Endothelial cell of coronary artery (primary cell): Measurements from ENCODE around the gene OR2L8. TPM values are rescaled to one million over a fixed set of nuclear protein-coding genes. Genes with fewer than 3 reads are reported as not detected.

Source experiments
- total RNA-seq: library from RNA; depleted of rRNA; stranded (reverse); fragments of >200 nt; gene quantifications from 2 replicates; pipeline ENCODE4 v1.2.3, GENCODE V29; 2014

Gene OR2L8
- not detected in 2 replicates for total RNA-seq

GRCh38 chr1:247948558-247948957 lies at the start of gene OR2L8:
Gene OR2L8, plus strand, starts transcription at chr1:247948858. Its CDS starts 0 bp downstream, at chr1:247948858.

GRCh38 chr1:247919952-247920351 lies 28.7 kb upstream of the OR2L8 start, which contains the start of gene OR2T8:
Gene OR2T8, plus strand, starts transcription at chr1:247920252. Its CDS starts 766 bp downstream, at chr1:247921018.

GRCh38 chr1:247924868-247925267 lies 23.8 kb upstream of the OR2L8 start, which contains the start of gene OR2AJ1:
Gene OR2AJ1, plus strand, starts transcription at chr1:247924889. Its CDS starts 8,880 bp downstream, at chr1:247933769.

GRCh38 chr1:247964933-247965332 lies 16.3 kb downstream of the OR2L8 start, which contains the start of gene OR2AK2:
Gene OR2AK2, plus strand, starts transcription at chr1:247965233. Its CDS starts 144 bp downstream, at chr1:247965377.

Other genes with a start within 250 kb of the OR2L8 start
- not detected in 2 replicates for gene OR6F1, start 232.2 kb upstream of the OR2L8 start, total RNA-seq
- gene OR14K1, start 210.2 kb upstream of the OR2L8 start, total RNA-seq, result not detected in 2 replicates
- not detected in 2 replicates for gene OR14A2, start 200.7 kb upstream of the OR2L8 start, total RNA-seq
- gene OR1C1, start 188.3 kb upstream of the OR2L8 start, total RNA-seq, result not detected in 2 replicates
- not detected in 2 replicates for gene OR14A16, start 124.7 kb upstream of the OR2L8 start, total RNA-seq
- not detected in 2 replicates for gene OR11L1, start 107.0 kb upstream of the OR2L8 start, total RNA-seq
- under 0.01 and 0.09 TPM in 2 replicates for gene TRIM58, start 91.7 kb upstream of the OR2L8 start, total RNA-seq
- not detected in 2 replicates for gene OR2W3, start 53.3 kb upstream of the OR2L8 start, total RNA-seq
- gene OR2T8, start 28.6 kb upstream of the OR2L8 start, total RNA-seq, result not detected in 2 replicates
- gene OR2AJ1, start 24.0 kb upstream of the OR2L8 start, total RNA-seq, result not detected in 2 replicates
- not detected in 2 replicates for gene OR2AK2, start 16.4 kb downstream of the OR2L8 start, total RNA-seq
- gene OR2L5, start 64.8 kb downstream of the OR2L8 start, total RNA-seq, result not detected in 2 replicates
- not detected in 2 replicates for gene OR2L2, start 81.2 kb downstream of the OR2L8 start, total RNA-seq
- not detected in 2 replicates for gene OR2L3, start 98.0 kb downstream of the OR2L8 start, total RNA-seq
- gene OR2L13, start 146.3 kb downstream of the OR2L8 start, total RNA-seq, result not detected in 2 replicates
- gene OR2M5, start 196.3 kb downstream of the OR2L8 start, total RNA-seq, result not detected in 2 replicates
- gene OR2M2, start 226.0 kb downstream of the OR2L8 start, total RNA-seq, result not detected in 2 replicates
- gene OR2M3, start 248.4 kb downstream of the OR2L8 start, total RNA-seq, result not detected in 2 replicates